ENCODE measurements around the gene SDC3. TPM values are rescaled to one million over a fixed set of nuclear protein-coding genes. Genes with fewer than 3 reads are reported as not detected.
A peak's percentile ranks its signal among the peaks of the same experiment; 100 is the strongest.

The SDC3 gene
- total RNA-seq, 6 experiments from 2014 or later = 13.8 to 45.7 (median 16.2) TPM

DNA sequence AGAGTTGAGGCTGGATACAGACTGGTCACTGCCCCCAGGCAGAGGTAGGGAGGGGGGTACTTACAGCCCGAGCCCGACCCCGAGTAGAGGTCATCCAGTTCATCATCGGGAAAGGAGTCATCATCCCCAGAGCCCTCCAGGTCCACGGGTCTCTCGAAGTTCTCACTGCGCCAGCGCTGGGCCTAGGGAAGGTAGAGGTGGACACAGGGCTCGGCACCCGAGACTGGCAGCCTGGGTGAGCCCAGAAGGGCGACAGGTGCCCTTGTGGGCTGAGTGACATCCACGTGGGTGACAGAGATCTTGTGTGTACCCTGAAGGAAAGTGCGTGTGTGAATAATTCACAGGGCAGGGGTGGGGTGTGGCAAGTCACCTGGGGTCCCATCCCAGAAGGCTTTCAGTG, 30.0 kb downstream of the SDC3 start:
- no peak overlapping the region for H3K27ac ChIP-seq
- no peaks in the 10 kb centered on the region for H3K9me3 ChIP-seq
- intact Hi-C loops (cut with DNase I) = no loop called here
- H3K36me3 ChIP-seq = no peaks in the 10 kb centered on the region
- ATAC-seq (no peak), DNase-seq (no peak)
- H3K4me1 ChIP-seq = no peaks in the 10 kb centered on the region
- H3K27me3 ChIP-seq = no peaks in the 10 kb centered on the region
- WGBS (ENCODE audit: insufficient coverage, low coverage, low lambda C conversion rate, missing lambda C conversion rate) = 20% methylated on average over 1 of the region's 13 CpGs
- no peak overlapping the region for H3K4me3 ChIP-seq
- TF ChIP-seq, protein P1, sequence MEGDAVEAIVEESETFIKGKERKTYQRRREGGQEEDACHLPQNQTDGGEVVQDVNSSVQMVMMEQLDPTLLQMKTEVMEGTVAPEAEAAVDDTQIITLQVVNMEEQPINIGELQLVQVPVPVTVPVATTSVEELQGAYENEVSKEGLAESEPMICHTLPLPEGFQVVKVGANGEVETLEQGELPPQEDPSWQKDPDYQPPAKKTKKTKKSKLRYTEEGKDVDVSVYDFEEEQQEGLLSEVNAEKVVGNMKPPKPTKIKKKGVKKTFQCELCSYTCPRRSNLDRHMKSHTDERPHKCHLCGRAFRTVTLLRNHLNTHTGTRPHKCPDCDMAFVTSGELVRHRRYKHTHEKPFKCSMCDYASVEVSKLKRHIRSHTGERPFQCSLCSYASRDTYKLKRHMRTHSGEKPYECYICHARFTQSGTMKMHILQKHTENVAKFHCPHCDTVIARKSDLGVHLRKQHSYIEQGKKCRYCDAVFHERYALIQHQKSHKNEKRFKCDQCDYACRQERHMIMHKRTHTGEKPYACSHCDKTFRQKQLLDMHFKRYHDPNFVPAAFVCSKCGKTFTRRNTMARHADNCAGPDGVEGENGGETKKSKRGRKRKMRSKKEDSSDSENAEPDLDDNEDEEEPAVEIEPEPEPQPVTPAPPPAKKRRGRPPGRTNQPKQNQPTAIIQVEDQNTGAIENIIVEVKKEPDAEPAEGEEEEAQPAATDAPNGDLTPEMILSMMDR (IDR thresholded peaks at IDR 0.05) = no peak
- no peak for TF ChIP-seq POLR2A (IDR thresholded peaks at IDR 0.05)

DNA sequence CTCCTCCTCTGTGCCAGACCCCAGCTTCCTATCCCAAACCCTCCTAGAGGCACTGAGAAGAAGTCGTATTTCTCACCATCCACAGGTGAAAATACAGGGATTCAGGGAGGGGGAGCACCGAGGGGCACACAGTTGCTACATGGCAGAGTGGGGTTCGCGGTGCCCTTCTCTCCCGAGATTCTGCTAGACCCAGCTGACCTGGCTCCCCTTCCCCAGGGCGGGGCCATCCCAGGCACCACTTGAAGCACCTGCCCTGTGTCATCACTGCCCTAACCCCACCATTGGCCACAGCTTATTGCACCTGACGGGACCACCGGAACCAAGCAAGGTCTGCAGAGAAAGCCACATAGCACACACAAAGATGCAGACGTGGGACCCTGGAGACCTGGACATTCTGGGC, 30.5 kb downstream of the SDC3 start:
- intact Hi-C loops (cut with DNase I) = no loop called here
- Histone ChIP-seq H3K4me3 (no peak overlapping the region), H3K36me3 (no peaks in the 10 kb centered on the region), H3K9me3 (no peaks in the 10 kb centered on the region), H3K4me1 (no peaks in the 10 kb centered on the region), H3K27me3 (no peaks in the 10 kb centered on the region), H3K27ac (no peak overlapping the region)
- TF ChIP-seq, protein P1 (IDR thresholded peaks at IDR 0.05) = no peak
- TF ChIP-seq POLR2A (IDR thresholded peaks at IDR 0.05) = no peak
- WGBS (ENCODE audit: insufficient coverage, low coverage, low lambda C conversion rate, missing lambda C conversion rate) = 60% methylated on average over 5 of the region's 9 CpGs
- ATAC-seq (no peak), DNase-seq (no peak)

DNA sequence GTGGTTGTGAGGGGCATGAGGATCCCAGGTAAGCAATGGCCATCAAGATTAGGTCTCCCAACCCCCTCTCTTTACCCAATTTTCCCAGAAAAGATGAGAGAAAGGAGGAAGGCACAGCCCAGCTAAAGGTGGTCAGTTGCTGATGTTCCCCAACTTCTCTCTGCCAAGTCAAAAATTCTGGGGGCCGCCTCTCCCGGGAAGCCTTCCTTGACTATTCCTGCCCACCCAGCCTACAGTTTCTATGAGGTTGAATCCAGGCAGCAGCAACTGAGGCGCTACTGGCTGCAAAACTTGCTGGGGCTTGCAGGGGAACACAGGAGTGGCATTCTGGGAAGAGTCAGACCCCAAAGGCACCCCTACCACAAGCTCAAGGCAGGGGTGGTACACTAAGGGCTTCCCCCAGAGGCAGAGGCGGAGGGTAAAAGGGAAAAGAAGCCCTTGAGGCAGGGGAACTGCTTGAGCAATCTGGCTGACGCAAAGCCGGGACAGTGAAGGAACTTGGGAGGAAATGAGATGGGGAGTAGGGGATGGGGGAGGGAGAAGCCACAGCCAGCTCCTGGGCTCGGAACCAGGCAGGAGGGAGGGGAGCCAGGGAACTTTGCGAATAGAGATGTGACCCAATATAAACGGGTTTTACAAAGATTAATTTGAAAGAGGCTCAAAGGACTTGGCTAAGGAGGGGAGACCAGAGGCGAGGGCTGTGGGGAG, 31.2 kb downstream of the SDC3 start:
- Histone ChIP-seq H3K36me3 (no peaks in the 10 kb centered on the region), H3K27ac (no peak overlapping the region), H3K9me3 (no peaks in the 10 kb centered on the region), H3K4me3 (no peak overlapping the region), H3K27me3 (no peaks in the 10 kb centered on the region), H3K4me1 (no peaks in the 10 kb centered on the region)
- TF ChIP-seq POLR2A (IDR thresholded peaks at IDR 0.05) = no peak
- TF ChIP-seq, protein P1 (IDR thresholded peaks at IDR 0.05) = no peak
- DNase-seq (peak; percentile 63 to 69 (median 65)), ATAC-seq (peak; percentile 58 to 77 (median 68))
- WGBS (ENCODE audit: insufficient coverage, low coverage, low lambda C conversion rate, missing lambda C conversion rate) = 32% methylated on average over 7 of the region's 10 CpGs
- intact Hi-C loops (cut with DNase I) = no loop called here

DNA sequence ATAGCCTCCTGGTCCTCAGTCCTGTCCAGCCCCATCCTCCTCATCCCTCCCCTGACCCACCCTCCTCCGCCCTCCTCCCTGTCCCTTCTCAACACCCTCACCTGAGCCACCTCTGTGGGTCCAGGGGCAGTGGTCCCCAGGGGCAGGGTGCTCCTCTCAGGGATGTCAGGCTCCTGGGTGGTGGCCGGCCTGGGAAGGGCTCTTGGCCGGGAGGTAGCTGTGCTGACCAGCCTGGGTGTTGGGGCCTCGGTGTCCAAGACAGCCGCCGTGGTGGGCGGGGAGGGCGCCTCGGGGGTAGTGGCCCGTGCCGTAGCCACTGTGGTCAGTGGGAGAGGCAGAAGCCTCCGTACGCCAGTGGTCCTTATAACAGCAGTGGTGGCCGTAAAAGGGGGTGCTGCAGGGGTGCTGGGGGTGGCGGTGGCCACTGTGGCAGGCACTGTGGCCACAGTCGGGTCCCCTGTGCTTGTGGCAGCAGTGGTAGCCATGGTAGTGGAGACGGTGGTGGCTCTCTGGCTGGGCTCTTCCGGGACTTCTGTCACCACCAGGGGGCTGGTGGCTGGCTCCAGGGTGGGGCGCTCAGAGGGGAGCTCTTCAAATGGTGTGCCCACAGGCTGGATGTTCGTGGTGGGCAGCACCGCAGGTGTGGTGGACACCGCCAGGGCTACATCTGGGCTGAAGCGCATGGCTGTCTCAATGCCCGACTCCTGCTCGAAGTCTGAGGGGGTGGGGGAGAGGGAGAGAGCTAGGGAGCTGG, 31.9 kb downstream of the SDC3 start:
- ATAC-seq = no peak
- WGBS (ENCODE audit: insufficient coverage, low coverage, low lambda C conversion rate, missing lambda C conversion rate) = 100% methylated on average over 2 of the region's 25 CpGs
- no peak for DNase-seq
- H3K9me3 ChIP-seq = no peaks in the 10 kb centered on the region
- no peak overlapping the region for H3K27ac ChIP-seq
- H3K4me3 ChIP-seq = no peak overlapping the region
- intact Hi-C loops (cut with DNase I) = no loop called here
- H3K27me3 ChIP-seq = no peaks in the 10 kb centered on the region
- no peaks in the 10 kb centered on the region for H3K36me3 ChIP-seq
- H3K4me1 ChIP-seq = no peaks in the 10 kb centered on the region
- no peak for TF ChIP-seq POLR2A (IDR thresholded peaks at IDR 0.05)
- TF ChIP-seq, protein P1 (IDR thresholded peaks at IDR 0.05) = no peak

Data from right lobe of liver (tissue), 6 donors.